GM19239 (cell line): ENCODE data around the gene ANGPTL8.

Experiments used
- DNase-seq: peaks from one replicate; pipeline ENCODE4 v3.0.0; 2011; ENCODE audit warnings: low spot score; ENCODE audit not compliant: insufficient read length
- FAIRE-seq: peaks from 2 replicates; lab custom pipeline; 2011; peaks lifted over from hg19 to GRCh38; lab: Jason Lieb, UNC

ANGPTL8 gene

DNA sequence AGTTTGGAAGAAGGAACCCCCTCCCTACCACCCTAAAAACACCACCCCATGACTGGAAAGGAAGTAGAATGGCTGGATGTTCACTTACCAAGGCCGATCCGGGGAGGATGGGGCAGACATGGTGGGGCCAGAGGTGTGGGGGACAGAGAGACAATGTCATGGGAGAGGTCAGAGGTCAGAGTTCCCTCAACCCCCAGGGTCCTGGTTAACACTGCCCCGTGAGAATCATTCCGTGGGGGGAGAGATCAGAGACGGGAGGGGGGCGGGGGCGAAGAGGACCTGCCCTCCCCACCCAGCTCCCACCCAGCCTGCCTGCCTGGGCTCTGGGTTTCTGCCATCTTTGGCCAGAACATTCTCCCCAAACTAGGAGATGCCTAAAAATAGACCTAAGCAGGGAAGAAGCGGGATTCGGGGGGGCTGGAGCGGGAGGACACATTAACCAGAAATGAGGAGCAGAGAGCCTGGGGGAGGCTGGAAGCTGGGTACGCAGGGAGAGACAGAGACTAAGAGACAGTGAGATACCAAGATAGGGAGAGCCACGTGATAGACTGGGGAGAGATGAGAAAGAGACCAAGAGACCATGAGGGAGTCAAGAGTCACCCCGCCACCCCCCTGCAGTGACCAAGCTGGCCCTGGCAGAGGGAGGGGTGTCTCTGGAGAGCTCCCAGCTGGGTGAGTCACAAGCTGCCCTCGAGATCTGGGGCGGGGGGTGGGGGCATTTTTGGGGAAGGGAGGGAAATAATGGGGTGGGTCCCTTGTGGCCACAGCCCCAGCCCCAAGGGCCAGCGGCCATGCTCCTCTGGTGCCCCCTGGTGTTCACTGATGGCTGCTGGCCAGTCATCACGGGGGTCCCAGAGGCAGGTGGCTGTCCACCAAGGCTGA lies 36.0 kb upstream of the ANGPTL8 start:
- FAIRE-seq (peak; percentile 64), DNase-seq (peak; percentile 69)

- FAIRE-seq (no peak), DNase-seq (no peak)
These were observed 35.3 kb upstream of the ANGPTL8 start for GRCh38 chr19:11204076-11204602.

GRCh38 chr19:11204943-11205349 lies 34.5 kb upstream of the ANGPTL8 start:
- FAIRE-seq (no peak), DNase-seq (no peak)

- FAIRE-seq (no peak), DNase-seq (no peak)
These were observed 33.4 kb upstream of the ANGPTL8 start for GRCh38 chr19:11205939-11206570.

DNA sequence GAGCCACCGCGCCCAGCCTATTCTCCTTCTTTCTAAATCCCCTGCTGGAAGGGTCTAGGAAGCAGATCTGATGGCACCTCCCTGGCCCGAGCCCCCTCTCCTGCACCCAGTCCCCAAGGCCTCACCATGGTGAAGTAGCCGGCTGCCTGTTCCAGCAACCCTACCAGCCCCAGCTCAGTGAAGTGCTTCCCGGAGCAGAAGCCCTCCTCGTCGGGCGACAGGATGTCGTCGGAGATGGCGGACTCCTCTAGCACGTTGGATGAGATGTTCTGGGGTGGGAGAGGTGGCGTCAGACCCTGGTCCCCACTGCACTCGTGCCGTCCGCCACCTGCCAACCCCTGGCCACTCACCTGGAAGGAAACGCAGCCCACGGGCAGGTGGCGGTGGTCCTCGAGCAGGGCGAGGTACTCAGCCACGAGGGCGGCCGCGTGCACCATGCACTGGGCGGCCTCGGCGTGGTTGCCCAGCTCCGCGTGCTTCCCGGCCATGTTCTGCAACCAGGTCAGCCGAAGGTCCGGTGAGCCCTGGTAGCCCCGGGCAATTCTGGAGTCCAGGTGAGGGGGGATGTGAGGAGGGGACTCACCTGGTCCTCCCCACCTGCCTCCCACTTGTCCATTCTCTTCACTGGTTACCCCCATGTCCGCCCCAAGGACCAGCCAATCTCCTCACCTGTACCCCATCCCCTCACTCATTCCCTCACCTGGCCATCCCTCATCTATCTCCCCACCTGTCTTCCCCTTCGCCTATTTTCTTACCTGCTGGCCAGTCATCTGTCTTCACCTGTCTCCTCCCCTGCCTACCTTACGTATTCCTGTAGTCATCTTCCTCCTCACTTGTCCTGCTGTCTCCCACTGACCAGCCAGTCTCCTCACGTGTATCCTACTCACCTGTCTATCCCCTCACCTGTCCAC lies 30.6 kb upstream of the ANGPTL8 start:
- FAIRE-seq: no peak
- DNase-seq: no peak

GRCh38 chr19:11209839-11210655 lies 29.4 kb upstream of the ANGPTL8 start:
- DNase-seq: no peak
- FAIRE-seq: no peak

DNA sequence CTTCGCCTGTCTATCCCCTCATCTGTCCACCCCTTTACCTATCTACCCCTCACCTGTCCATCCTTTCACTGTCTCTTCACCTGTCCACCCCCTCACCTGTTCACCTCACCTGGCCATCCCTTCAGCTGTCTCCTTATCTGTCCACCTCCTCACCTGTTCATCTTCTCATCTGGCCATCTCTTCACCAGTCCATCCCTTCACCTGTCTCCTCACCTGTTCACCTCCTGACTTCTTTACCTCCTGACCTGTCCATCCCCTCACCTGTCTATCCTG lies 28.8 kb upstream of the ANGPTL8 start:
- FAIRE-seq (no peak), DNase-seq (no peak)

- DNase-seq (no peak), FAIRE-seq (no peak)
These were observed 25.0 kb upstream of the ANGPTL8 start for GRCh38 chr19:11214387-11214786.

DNA sequence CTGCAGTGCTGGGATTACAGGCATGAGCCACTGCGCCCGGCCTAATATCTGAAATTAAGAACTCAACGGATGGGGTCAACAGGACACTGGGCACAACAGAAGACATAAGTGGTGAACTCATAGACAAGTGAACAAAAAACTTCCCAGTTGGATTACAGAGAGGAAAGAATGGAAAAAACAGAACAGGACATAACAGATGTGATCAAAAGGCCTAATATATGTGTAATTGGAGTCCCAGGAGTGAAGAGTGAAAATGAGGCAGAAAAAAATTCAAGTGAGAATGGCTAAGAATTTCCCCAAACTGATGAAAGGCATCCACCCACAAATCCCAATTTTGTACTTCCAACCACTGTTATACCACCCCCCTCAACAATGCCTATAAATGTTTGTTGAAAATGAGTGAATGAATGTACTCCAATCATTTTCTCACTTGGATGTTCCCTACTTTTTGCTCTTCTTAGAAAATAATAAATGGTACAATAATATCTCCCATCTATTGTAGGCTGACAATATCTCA lies 18.3 kb upstream of the ANGPTL8 start:
- no peak for FAIRE-seq
- no peak for DNase-seq

- no peak for FAIRE-seq
- DNase-seq: no peak
These were observed 16.2 kb upstream of the ANGPTL8 start for GRCh38 chr19:11223200-11223599.

DNA sequence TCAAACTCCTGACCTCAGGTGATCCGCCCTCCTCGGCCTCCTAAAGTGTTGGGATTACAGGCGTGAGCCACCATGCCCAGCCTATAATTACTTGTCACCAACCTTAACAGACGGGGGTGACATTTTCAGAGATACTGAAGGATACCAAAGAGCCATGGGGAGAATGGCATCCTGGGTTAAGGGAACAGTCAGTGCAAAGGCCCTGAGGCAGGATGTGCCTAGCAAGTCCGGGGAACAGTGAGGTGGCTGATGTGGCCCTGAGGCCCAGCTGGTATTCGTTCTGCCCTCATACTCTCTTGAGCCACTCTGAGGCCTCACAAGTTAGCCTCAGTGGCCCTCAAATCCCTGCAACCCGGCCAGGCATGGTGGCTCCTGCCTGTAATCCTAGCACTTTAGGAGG lies 15.0 kb upstream of the ANGPTL8 start:
- no peak for FAIRE-seq
- DNase-seq: no peak

- DNase-seq (no peak), FAIRE-seq (no peak)
These were observed 14.2 kb upstream of the ANGPTL8 start for GRCh38 chr19:11225172-11225571.

- FAIRE-seq (no peak), DNase-seq (no peak)
These were observed 13.6 kb upstream of the ANGPTL8 start for GRCh38 chr19:11225815-11226214.

- peak; percentile 37 for FAIRE-seq
These were observed 12.7 kb upstream of the ANGPTL8 start for GRCh38 chr19:11226716-11227166.

GRCh38 chr19:11227195-11227886 lies 12.1 kb upstream of the ANGPTL8 start:
- peak; percentile 33 for FAIRE-seq

More at GRCh38 chr19:11226716-11227166, 12.7 kb upstream of the ANGPTL8 start:
- DNase-seq: no peak

DNA sequence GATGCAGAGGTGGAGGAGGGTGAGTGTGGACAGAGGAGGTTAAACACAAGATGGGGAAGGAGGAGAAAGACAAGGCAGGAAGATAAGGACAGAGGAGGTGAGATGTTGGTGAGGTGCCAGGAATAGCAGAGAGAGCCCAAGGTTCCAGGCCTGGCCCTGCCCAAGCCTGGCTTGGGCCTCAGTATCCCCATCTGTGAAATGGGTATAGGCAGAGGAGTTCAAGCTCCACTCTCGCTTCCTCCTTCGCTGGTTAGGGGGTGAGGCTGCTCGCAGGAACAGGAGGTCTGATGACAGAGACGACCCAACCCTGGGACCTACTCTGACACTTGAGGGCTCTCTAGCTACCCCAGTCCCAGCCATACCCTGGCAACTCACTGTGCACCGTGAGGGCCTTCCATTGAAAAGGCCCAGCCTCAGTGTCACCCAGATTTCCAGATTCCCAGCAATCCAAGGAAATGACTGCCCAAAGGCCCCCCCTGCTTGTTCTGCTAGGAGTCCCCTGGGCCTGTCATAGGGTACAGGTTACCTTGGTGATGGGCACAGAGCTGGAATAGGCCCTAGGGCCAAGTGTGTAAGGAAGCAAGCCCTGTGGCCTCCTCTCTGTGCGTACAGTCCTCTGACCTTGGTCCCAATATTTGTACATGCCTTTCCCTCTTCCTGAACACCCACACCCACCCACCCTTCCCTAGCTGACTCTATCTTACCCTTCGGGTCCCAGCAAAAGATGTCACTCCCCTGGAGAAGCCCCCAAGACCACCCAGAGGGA lies 8.6 kb upstream of the ANGPTL8 start:
- no peak for FAIRE-seq
- no peak for DNase-seq

More at GRCh38 chr19:11227195-11227886, 12.1 kb upstream of the ANGPTL8 start:
- DNase-seq: no peak

- FAIRE-seq (no peak), DNase-seq (no peak)
These were observed 6.9 kb upstream of the ANGPTL8 start for GRCh38 chr19:11232555-11232954.

- FAIRE-seq (no peak), DNase-seq (no peak)
These were observed 6.3 kb upstream of the ANGPTL8 start for GRCh38 chr19:11233073-11233472.
